ENCODE results near the gene GP9.
"Not testable (repeated sequence)": the region's sequence is repeated elsewhere in the genome, so short reads cannot be mapped to it uniquely, and the experiment has no call there.

The GP9 gene

GRCh38 chr3:129050556-129051295 lies 9.9 kb upstream of the GP9 start:
- DNase-seq (ENCODE audit: low read depth in 3 of 3): no peak

GRCh38 chr3:129051871-129052340 lies 8.7 kb upstream of the GP9 start:
- DNase-seq (ENCODE audit: low read depth in 3 of 3): no peak

GRCh38 chr3:129052675-129053074 lies 7.9 kb upstream of the GP9 start:
- no peak for DNase-seq (ENCODE audit: low read depth in 3 of 3)

GRCh38 chr3:129054605-129055104 lies 5.9 kb upstream of the GP9 start:
- no peak for DNase-seq (ENCODE audit: low read depth in 3 of 3)

DNA sequence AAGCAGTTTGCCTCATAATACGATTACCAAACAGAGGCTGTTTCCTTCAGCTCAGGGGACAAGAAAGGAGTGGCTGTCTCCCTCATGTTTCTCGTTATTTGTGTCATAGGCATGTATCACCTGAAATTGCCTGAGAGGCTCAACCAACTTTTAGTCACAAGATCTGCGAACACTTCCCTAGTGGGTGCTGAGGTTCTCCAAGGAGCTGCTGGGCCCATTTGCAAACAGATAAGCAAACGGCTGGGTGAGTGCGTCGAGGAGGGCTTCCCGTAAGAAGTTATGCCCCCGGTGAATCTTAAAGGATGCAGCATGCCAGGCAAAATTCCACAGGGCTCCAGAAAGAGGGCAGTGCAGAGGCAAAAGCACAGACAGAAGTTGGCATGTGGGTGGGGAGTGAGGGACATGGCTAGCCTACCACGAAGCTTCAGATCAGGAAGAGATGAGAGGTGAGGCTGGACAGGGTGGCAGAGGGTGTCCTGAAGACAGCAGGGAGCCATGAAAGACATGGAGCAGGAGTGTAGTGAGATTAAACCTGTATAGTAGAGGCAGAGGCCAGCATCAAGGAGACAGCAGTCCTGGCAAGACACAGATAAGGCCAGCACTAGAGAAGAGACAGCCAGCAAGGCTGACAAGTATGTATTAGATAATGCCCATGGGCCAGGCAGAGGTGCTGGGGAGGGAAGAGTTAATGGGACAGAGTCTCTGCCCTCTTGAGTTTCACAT lies 4.0 kb upstream of the GP9 start:
- DNase-seq (ENCODE audit: low read depth in 3 of 3): no peak

DNA sequence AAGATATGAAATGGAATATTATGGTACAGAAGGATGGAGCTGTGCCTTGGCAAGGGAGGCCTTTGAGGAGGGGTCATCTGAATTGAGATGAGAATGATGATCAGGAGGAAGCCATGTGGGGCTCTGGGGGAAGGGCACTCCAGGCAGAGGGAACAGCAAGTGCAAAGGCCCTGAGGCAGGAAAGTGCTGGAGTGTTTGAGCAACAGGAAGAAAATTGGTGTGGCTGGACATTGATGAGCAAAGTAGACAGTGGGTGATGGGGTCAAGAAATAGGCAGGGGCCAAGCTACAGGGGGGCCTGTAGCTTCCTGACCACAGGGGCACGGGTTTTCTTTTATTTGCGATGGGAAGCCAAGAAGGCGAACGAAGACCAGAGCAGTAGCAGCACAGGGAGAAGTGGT lies 3.3 kb upstream of the GP9 start:
- DNase-seq (ENCODE audit: low read depth in 3 of 3): no peak

DNA sequence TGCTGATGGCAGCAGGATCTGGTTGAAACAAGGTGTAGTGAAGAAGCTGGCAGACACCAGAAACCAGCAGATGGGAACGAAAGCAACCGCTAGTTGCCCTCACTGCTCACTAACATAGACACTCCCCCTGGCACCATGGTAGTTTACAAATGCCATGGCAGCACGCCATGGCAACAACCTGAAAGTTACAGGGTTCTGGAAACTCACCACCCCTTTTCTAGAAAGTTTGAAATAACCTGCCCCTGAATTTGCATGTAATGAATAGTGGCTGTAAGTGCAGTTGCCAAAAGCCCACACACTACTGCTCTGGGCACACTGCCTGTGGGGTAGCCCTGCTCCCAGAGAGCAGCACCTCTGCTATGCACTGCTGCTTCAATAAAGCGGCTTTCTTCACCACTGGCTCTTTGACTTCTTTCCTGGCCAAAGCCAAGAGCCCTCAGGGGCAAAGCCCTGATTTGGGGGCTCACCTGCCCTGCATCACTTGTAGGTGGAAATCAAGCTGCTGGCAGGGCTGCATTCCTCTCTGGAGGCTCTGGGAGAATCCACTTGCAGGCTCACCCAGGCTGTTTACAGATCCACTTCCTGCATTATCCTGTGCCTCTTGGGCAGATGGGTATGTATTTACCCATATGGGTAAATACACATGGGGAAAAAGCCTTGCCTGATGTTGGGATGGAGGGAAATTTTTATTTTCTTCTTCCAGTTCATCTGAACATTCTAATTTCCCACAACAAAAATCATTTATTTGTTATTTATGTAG lies 2.0 kb upstream of the GP9 start:
- DNase-seq (ENCODE audit: low read depth in 3 of 3): no peak

DNA sequence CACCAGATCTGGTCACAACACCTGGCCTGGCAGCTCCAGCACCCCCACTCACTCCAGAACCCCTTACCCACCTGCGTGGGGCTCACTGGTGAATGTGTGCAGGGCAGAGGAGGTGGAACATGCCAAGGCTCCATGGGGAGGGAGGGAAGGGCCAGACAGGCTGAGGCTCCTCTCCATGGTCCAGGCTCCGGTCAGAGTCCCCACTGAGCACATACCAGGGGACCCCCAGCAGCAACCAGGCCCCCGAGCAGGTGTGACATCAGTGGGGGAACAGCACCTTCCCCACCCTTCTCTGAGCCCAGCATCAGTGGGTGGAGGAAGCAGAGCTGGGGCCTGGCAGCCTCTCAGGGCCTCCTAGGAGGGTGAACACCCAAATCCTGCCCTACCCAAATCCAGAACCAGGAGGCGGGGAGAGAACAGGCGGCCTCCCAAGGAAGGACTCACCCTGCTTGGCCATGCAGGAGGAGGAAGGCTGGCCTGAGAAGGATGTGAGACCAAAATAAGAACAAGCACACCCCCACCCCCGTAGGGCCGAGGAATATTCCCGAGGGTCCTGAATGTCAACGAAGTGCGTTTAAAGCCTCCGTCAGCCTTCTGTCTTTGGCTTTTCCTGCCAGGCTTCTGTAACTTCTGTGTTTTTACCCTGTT lies 1.1 kb upstream of the GP9 start:
- no peak for DNase-seq (ENCODE audit: low read depth in 3 of 3)

- DNase-seq (ENCODE audit: low read depth in 3 of 3): no peak
Measured at GRCh38 chr3:129061023-129061887, 676 bp downstream of the GP9 start.

DNA sequence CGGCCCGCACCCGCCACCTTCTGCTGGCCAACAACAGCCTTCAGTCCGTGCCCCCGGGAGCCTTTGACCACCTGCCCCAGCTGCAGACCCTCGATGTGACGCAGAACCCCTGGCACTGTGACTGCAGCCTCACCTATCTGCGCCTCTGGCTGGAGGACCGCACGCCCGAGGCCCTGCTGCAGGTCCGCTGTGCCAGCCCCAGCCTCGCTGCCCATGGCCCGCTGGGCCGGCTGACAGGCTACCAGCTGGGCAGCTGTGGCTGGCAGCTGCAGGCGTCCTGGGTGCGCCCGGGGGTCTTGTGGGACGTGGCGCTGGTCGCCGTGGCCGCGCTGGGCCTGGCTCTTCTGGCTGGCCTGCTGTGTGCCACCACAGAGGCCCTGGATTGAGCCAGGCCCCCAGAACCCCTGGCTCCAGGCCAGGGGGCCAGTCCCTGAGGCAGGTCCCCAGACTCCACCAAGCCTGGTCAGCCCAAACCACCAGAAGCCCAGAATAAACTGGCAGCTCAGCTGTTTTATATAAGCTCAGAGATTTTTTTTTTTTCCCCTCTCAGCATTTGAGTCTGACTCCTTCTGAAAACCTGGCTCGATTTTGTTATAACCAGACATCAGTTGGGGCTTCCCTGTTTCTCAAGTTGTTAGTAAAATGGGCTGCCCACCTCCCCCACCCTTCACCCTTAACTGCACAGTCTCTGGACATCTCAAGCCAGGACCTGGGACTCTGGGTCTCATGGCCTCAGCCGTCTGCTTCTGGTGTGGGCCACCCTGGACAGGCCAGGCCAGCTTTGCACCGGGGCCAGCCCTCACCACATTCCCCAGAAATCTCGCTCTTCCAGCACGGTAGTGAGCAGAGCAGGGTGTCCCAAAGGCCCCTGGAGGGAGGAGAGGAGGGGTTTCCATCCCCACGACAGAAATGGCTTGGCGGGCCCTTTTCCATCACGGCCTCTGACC lies 1.6 kb downstream of the GP9 start:
- no peak for DNase-seq (ENCODE audit: low read depth in 3 of 3)

DNA sequence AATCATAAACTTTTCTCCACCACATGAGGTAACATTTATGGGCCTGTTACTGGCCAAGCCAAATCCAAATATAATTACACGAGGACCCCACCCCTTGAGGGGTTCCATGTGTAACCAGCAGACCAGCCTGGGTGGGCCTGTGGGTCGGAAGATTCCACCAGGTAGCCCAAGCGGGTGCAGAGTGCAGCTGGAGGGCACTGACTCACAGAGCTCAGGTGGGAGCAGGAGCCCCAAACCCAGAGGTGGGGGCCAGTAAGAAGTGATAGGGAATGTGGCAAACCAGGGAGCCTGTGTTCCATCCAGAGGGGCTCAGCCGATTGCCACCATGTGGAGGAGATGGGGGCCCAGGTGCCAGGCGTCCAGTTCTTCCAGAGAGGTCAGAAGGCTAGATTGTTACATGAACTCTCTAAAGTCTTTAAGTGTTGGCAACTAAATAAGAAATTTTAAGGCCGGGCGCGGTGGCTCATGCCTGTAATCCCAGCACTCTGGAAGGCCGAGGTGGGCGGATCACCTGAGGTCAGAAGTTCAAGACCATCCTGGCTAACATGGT lies 2.6 kb downstream of the GP9 start:
- no peak for DNase-seq (ENCODE audit: low read depth in 3 of 3)

GRCh38 chr3:129063841-129064482 lies 3.4 kb downstream of the GP9 start:
- no peak for DNase-seq (ENCODE audit: low read depth in 3 of 3)

DNA sequence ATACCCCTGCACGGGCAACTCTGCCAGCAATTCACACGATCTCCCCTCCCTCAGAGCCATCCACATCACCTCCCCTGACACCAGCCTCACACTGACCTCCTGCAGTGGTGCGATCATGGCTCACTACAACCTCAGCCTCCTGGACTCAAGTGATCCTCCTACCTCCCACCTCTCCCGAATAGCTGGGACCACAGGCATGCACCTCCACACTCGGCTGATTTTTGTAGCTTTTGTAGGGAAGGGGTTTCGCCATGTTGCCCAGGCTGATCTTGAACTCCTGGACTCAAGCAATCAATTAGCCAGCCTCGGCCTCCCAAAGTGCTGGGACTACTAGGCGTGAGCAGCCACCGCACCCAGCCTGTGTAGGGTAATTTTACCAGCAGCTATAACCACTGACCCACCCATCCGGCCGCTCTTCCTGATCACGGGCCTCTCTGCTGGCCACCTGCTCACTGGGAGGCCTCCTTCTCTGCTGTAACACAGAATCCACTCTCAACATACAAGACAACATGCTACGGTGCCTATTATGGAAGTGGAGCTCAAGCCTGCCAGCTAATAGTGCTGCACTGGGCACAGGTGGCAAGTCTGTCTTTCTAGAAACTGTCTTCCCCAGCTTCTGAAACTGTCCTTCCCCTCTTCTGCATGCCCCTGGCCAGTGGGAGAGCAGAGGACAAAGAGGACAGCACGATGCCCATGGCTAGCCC lies 4.6 kb downstream of the GP9 start:
- DNase-seq (ENCODE audit: low read depth in 3 of 3): no peak

DNA sequence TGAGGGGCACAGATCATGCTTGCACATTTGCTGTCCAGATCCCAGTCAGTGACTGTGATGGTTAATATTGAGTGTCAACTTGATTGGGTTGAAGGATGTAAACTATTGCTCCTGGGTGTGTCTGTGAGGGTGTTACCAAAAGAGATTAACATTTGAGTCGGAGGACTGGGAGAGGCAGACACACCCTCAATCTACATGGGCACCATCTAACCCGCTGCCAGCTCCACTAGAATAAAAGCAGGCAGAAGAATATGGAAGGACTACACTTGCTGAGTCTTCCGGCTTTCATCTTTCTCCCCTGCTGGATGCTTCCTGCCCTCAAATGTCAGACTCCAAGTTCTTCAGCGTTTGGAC lies 5.1 kb downstream of the GP9 start:
- DNase-seq (ENCODE audit: low read depth in 3 of 3): no peak

- DNase-seq (ENCODE audit: low read depth in 3 of 3): not testable (repeated sequence)
Measured at GRCh38 chr3:129067719-129068118, 7.1 kb downstream of the GP9 start.

DNA sequence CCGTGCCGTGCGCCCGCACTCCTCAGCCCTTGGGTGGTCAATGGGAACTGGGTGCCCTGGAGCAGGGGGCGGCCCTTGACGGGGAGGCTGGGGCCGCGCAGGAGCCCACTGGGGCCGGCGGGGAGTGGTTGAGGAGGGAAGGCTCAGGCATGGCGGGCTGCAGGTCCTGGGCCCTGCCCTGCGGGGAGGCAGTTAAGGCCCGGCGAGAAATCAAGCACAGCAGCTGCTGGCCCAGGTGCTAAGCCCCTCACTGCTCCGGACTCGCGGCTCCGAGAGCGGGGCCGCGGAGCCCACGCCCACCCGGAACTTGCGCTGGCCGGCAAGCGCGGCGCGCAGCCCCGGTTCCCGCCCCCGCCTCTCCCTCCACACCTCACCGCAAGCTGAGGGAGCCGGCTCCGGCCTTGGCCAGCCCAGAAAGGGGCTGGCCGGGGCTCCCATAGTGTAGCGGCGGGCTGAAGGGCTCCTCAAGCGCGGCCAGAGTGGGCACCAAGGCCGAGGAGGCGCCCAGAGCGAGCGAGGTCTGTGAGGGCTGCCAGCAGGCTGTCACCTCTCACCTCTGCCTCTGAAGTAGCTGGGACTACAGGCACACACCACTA lies 7.8 kb downstream of the GP9 start:
- DNase-seq (ENCODE audit: low read depth in 3 of 3): no peak

DNA sequence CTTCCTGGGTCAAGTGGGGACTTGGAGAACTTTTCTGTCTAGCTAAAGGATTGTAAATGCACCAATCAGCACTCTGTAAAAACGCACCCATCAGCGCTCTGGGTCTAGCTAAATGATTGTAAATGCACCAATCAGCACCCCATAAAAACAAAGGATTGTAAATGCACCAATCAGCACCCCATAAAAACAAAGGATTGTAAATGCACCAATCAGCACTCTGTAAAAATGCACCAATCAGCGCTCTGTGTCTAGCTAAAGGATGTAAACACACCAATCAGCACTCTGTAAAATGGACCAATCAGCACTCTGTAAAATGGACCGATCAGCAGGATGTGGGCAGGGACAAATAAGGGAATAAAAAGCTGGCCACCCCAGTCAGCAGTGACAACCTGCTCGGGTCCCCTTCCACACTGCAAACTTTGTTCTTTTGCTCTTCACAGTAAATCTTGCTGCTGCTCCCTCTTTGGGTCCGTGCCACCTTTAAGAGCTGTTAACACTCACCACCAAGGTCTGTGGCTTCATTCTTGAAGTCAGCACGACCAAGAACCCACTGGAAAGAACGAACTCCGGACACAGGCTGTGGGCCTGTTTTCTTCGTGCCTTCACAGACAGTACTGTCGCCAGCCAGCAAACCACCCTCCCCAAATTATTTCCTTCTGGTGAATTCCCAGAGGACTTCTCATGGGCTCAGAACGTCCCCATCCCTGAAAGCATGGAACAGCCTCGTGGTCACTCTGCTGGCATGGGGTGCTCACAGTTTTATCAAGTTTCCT lies 8.9 kb downstream of the GP9 start:
- not testable (repeated sequence) for DNase-seq (ENCODE audit: low read depth in 3 of 3)
